ENCODE data around the gene SYCP2L.
"Not testable (repeated sequence)": the region's sequence is repeated elsewhere in the genome, so short reads cannot be mapped to it uniquely, and the experiment has no call there.

SYCP2L gene

DNA sequence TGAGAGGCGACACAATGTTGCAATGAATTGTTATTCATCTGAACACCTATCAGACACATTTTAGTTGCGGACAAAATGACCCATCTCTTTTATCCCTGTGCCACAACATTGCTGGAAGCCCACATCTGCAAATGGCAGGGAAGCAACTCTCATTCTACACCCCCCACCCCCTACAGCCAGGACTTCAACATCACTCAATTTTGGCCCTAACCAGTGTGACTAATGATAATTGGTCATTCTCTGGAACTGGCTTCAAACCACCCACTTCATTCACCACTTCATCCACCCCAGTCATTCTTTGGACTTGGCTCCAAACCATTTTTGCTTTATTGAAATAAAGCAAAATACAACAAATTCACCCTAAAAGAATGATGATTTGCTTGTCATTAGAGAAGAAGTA is 6.5 kb upstream of the SYCP2L start:
- DNase-seq (ENCODE audit: low read depth): no peak

DNA sequence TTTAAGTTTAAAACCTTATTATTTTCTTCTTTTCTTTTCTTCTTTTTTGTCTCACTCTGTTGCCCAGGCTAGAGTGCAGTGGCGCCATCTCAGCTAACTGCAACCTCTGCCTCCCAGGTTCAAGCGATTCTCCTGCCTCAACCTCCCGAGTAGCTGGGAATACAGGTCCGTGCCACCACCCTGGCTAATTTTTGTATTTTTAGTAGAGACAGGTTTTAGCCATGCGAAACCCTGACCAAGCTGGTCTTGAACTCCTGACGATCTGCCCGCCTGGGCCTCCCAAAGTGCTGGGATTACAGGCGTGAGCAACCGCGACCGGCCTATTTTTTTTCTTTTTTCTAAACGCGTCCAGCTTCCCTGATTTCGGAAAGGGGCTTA is 4.6 kb upstream of the SYCP2L start:
- DNase-seq (ENCODE audit: low read depth): not testable (repeated sequence)

GRCh38 chr6:10882657-10883171 is 4.1 kb upstream of the SYCP2L start:
- DNase-seq (ENCODE audit: low read depth): no peak

- DNase-seq (ENCODE audit: low read depth): no peak
Observed at GRCh38 chr6:10883312-10884244, 3.3 kb upstream of the SYCP2L start.

DNA sequence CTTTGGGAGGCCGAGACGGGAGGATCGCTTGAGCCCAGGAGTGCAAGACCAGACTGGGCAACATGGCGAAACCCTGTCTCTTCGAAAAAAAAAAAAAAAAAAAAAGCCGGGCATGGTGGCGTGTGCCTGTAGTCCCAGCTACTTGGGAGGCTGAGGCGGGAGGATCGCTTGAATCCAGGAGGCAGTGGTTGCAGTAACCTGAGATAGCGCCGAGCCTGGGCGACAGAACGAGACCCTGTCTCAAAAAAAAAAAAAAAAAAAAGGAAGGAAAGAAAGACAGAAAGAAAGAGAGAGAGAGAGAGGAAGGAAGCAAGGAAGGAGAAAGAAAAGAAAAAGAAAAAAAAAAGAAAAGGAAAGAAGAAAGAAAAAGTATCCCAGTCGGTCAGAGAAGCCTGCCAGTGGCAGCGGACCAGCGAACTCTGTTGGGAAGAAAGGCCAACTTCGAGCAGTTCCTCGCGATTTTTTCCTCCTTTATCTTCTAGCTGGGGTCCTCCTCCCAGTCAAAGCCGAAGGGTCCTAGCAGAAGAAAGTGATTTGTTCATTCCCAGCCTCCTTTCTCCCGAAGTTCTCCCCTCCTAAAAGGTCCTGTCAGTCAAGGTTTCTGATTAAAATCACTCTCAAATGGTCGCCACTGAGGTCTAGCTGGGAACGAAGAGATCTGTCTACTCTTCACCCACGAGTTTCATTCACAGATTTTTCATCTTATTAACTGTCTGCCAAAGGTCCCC is 2.4 kb upstream of the SYCP2L start:
- no peak for DNase-seq (ENCODE audit: low read depth)

GRCh38 chr6:10886365-10886690 is 524 bp upstream of the SYCP2L start:
- DNase-seq (ENCODE audit: low read depth): not testable (repeated sequence)

DNA sequence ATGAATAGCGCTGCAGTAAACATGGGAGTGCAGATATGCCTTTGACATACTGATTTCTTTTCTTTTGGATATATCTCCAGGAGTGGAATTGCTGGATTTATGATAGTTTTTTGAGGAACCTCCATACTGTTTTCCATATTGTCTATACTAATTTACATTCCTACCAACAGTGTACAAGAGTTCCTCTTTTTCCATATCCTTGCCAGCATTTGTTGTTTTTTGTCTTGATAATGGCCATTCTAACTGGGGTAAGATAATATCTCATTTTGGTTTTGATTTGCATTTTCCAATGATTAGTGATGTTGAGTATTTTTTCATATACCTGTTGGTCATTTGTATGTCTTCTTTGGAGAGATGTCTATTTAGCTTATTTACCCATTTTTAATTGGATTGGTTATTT is 3.3 kb downstream of the SYCP2L start:
- DNase-seq (ENCODE audit: low read depth): no peak

GRCh38 chr6:10891960-10892359 is 5.1 kb downstream of the SYCP2L start:
- DNase-seq (ENCODE audit: low read depth): no peak

GRCh38 chr6:10894958-10895357 is 8.1 kb downstream of the SYCP2L start:
- DNase-seq (ENCODE audit: low read depth): no peak

- DNase-seq (ENCODE audit: low read depth): no peak
Observed at GRCh38 chr6:10896691-10897090, 9.8 kb downstream of the SYCP2L start.

- DNase-seq (ENCODE audit: low read depth): no peak
Observed at GRCh38 chr6:10901770-10902169, 14.9 kb downstream of the SYCP2L start.

DNA sequence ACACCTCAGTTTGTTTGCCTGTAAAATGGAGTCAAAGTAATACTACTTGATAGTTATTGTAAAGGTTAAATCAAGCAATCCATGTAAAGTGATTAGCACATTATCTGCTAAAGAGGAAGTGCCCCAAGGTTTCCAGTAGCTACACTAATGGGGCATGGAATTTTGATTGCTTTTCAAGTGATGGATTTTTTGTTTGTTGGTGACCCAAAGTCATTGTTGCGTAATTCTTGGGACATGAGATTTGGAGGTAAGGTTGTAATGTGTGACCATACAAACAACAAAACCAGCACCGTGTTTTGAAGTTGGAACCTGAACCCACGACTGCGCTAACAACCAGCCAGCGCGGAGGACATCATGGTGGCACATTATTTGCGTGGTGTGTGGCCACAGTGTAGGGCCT is 17.2 kb downstream of the SYCP2L start:
- no peak for DNase-seq (ENCODE audit: low read depth)

DNA sequence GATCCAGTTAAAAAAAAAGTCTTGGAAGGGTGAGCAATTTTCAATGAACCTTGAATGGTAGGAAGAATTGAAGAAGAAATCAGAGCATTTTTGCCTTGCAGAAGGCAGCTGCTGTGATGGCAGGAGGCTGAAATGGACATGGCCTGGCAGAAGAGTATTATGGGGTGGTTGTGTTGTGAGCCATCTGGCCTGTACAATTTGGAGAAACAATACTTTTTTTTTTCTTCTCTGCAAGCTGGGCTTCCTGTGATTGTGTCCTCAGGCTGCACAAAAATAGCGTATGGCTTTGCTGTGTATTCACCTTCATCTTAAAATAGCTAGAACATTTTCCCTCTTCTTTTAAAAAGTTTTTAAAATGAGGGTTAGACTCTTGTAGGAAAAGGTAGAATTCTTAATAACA is 21.4 kb downstream of the SYCP2L start:
- no peak for DNase-seq (ENCODE audit: low read depth)

DNA sequence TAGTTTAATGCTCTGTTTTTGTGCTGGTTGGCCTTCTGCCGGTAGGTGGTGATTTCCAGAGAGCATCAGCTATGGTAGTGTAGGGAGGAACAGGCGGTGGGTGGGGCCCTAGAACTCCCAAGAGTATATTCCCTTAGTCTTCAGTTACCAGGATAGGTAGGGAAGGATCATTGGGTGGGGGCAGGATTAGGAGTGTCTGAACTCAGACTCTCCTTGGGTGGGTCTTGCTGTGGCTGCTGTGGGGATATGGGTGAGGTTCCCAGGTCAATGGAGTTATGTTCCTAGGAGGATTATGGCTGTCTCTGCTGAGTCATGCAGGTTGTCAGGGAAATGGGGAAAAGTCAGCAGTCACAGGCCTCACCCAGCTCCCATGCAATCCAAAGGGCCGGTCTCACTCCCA is 32.7 kb downstream of the SYCP2L start:
- DNase-seq (ENCODE audit: low read depth): not testable (repeated sequence)

DNA sequence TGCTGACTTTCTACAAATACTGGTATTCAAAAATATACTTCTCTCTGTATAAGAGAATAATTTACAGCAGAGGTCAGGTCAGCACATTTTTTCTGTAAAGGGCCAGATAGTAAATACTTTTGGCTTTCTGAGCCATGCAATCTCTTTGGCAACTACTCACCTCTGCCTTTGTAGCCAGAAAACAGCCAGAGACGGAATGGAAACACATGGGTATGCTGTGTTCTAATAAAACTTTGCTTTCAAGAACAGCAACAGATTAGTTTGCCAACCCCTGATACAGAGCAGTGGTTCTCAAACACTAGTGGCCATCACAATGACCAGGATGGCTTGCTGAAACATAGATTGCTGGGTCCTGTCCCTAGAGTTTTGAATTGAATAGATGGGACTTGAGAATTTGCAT is 46.3 kb downstream of the SYCP2L start:
- DNase-seq (ENCODE audit: low read depth): no peak

DNA sequence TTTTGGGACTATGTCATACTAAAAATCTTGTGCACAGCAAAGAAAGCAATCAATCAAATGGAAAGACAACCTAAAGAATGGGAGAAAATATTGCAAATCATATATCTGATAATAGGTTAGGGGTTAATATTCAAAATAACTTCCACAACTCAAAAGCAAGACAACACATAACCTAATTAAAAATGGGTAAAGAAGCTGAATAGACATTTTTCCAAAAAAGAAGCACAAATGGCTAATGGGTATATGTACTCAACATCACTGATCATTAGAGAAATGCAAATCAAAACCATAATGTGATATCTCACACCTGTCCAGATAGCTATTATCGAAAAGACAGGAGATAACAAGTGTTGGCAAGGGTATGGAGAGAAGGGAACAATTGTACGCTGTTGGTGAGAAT is 53.0 kb downstream of the SYCP2L start:
- no peak for DNase-seq (ENCODE audit: low read depth)

DNA sequence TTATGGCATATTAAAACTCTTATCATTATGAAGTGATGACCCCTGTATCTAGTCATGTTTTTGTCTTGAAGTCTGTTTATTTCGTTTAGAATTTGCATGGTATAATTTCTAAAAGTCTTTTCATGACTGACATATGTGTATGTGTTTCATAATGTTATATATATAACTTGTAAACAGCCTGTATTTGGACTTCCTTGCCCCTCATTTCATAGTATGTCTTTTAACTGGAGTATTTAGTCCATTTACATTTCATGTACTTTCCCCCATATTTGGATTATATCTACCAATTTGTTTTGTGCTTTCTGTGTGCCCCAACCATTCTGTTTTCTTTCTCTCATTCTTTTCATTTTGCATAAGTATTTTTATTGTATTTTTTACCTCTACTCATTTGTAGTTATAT is 59.0 kb downstream of the SYCP2L start:
- no peak for DNase-seq (ENCODE audit: low read depth)

- DNase-seq (ENCODE audit: low read depth): no peak
Observed at GRCh38 chr6:10947966-10948365, 61.1 kb downstream of the SYCP2L start.

DNA sequence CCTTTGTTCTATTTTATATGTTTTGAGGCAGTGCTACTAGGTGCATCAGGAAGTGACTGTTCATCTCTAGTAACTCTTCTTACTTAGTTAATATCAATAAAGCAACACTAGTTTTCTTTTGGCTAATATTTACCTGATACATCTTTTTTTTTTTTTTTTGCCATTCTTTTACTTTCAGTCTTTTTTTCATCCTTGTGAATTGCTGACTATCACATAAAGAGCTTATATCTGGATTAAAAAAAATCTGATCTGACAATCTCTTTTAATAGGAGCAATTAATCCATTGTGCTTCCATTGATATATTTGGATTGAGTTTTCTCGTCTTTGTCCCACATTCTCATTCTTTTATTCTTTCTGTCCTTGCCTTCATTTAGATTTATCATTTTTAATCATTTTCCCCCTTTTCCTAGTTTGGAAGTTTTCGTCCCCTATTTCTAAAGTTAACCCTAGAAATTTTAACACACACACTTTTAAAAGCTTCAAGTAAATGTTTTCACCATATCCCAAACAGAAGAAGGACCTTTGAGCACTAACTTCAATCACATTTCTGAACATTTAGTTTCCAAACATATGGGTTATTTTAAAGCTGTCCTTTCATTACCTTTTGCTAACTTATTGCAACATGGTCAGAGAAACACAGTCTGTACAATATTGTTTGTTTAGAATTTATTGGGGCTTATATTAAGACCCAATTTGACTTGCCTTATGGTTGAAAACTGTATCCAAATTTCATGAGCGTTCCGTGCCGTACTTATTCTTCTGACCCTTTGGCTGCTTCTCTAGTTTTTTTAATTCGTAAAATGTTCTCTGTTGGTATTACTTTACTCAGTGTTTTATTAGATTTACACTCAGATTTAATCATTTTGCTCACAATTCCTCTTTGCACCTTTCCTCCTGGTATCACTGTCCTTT is 63.0 kb downstream of the SYCP2L start:
- DNase-seq (ENCODE audit: low read depth): no peak

DNA sequence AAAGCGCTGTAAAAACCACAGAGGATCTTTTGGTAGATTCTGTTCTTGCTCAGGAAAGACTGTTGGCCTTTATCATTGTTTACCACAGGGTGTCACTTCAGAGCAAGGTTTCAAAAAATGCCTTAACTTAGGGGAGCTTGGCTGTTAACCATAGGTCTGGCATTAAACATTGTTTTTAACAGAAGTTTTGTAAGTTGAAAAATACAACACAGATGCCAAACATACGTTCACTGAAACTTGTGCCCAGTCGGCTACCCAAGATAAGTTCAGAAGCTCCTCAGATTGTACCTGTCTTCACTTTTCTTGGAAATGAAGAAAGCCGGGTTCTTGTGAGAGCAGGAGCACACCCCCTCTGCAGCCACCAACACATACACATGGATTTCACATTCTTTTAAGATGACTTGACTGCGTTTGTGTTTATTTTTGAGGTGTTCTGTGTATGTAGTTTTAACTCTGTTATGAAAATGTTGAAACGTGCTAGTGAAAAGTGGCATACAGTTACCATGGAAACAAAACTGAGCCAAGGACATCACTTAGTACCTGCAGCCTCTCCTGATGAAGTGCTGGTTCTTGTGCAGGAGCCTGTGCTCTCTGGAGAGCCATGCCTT is 64.9 kb downstream of the SYCP2L start:
- peak; percentile 92 for DNase-seq (ENCODE audit: low read depth)

DNA sequence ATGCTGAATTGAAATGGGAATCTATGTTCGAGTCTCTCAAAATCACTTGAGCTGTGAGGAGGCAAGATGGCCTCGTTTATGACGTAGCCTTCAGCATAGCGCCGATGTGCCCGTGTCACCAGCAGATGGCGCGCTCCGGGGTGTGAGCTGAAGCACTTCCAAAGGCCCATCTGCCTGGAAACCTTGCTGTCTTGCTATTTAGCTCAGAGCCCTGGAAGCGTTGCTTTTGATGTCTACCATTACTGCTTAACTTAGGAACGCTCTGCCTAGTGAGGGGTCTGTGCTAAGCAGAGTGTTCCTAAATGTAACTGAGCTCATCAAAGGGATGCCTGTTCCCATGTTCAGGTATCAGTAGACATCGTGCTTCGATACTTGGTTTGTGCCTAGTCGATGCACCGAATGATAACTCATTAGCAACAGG is 67.7 kb downstream of the SYCP2L start:
- peak; percentile 83 for DNase-seq (ENCODE audit: low read depth)

DNA sequence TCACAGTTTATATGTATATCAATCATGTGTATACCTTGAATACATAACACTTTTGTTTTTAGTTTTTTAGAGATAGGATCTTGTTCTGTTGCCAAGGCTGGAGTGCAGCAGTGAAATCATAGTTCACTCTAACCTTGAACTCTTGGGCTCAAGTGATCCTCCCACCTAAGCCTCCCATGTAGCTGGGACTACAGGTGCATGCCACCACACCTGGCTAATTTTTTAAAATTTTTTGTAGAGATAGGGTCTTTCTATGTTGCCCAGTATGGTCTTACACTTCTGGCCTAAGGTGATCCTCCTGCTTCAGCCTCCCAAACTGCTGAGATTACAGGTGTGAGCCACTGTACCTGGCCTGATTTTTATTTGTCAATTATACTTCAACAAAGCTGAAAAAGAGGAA is 69.9 kb downstream of the SYCP2L start:
- DNase-seq (ENCODE audit: low read depth): no peak
